ENCODE measurements around the gene CCDC86. TPM values are rescaled to one million over a fixed set of nuclear protein-coding genes. Genes with fewer than 3 reads are reported as not detected.
A peak's percentile ranks its signal among the peaks of the same experiment; 100 is the strongest.

Gene CCDC86
- total RNA-seq, 4 donors from 2014 or later: 15.9 to 41.1 (median 27.3) TPM

DNA sequence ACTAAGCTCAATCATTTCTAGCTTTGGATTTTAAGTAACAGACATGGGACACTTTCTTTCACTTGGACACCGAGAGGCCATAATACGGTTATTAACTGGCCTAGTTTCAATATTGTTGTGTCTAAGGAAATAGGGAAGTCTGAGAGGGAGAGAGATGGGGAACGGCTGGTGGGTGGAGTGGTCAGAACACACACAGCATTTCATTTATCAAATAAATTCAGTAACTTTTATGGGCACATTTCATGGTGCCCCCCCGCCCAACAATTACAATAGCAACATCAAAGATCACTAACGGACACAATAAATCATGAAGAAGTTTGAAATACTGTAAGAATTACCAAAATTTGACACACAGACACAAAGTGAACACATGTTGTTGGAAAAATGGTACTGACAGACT, 53.8 kb downstream of the CCDC86 start:
- no peak for DNase-seq (ENCODE audit: low spot score in 2 of 2)
- H3K36me3 ChIP-seq: peaks cover 5 to 100% (median 27%) of the 10 kb centered on the region in 3 donors
- TF ChIP-seq EP300 (IDR thresholded peaks at IDR 0.05) (no peak), POLR2A (IDR thresholded peaks at IDR 0.05) (no peak)
- TF ChIP-seq, protein P1, sequence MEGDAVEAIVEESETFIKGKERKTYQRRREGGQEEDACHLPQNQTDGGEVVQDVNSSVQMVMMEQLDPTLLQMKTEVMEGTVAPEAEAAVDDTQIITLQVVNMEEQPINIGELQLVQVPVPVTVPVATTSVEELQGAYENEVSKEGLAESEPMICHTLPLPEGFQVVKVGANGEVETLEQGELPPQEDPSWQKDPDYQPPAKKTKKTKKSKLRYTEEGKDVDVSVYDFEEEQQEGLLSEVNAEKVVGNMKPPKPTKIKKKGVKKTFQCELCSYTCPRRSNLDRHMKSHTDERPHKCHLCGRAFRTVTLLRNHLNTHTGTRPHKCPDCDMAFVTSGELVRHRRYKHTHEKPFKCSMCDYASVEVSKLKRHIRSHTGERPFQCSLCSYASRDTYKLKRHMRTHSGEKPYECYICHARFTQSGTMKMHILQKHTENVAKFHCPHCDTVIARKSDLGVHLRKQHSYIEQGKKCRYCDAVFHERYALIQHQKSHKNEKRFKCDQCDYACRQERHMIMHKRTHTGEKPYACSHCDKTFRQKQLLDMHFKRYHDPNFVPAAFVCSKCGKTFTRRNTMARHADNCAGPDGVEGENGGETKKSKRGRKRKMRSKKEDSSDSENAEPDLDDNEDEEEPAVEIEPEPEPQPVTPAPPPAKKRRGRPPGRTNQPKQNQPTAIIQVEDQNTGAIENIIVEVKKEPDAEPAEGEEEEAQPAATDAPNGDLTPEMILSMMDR (IDR thresholded peaks at IDR 0.05): no peak
- H3K9me3 ChIP-seq: no peaks in the 10 kb centered on the region
- 80 to 81% methylated on average over 5 of the region's 5 CpGs for WGBS, 2 donors
- peaks cover 0 to 3% (median 0%) of the 10 kb centered on the region in 4 donors for H3K4me1 ChIP-seq
- no peak overlapping the region for H3K27ac ChIP-seq
- no peak overlapping the region for H3K4me3 ChIP-seq
- no peaks in the 10 kb centered on the region for H3K27me3 ChIP-seq

DNA sequence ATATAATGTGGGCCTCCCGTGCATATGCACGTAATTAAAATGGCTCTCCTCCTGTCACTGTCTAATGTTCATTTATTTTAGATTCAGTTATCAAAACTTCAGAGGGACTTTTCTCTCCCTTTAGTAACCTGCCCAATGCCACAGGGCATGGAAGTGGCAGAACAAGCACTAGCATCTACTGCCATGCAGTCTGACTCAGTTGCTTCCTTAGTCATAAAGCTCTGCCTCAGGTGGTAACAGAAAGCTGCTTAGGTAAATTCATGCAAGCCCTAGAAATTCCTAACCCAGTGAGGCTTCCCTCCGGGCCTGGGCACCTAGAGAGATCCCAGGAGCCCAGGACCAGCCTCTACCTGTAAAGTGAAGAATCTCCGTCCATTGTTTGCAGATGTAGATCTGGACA, 55.6 kb downstream of the CCDC86 start:
- DNase-seq (ENCODE audit: low spot score in 2 of 2): no peak
- Histone ChIP-seq H3K27me3 (no peaks in the 10 kb centered on the region), H3K27ac (no peak overlapping the region), H3K4me3 (no peak overlapping the region), H3K9me3 (no peaks in the 10 kb centered on the region), H3K36me3 (peaks cover 5 to 100% (median 32%) of the 10 kb centered on the region in 3 donors), H3K4me1 (no peaks in the 10 kb centered on the region)
- WGBS, 2 donors: 90 to 95% methylated on average over 4 of the region's 4 CpGs
- TF ChIP-seq POLR2A (IDR thresholded peaks at IDR 0.05) (no peak), EP300 (IDR thresholded peaks at IDR 0.05) (no peak)
- TF ChIP-seq, protein P1 (IDR thresholded peaks at IDR 0.05): no peak

DNA sequence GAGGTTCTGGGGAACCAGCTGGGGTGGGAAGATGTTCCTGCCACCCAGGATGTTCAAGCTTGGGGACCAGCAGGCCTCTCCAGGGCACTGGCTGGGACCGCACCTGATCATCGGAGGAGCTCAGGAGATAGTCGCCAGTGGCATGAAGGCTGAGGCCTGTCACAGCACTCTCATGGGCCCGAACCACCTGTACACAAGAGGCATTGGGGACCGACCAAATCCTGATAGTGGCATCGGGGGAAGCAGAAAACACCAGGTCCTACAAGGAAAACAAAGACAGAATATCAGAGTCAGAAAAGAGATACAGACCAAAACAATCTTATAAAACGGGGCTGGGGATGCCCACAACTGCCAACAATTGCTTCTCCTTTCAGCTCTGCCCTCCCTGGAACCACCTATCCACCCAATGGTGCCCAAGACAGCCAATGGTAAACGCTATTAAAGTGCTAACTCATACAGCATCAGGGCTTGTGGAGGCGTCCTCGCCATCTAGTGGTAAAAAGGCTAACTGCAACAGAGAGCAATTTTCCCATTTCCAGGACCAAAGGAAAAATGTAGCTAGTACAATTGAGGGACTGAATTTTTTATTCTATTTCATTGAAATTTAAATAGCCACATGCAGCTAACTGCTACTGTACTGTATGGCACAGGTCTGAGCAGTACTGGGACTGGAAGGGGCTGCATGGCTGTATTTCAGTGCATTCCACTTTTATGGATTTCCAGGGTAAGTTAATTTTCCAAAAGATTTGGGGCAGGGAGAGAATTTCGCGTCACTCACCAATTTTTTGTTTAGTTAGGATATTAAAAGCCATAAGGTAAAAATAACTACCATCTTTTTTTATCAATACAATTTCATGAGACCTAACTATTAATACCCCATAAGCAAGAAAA, 57.4 kb downstream of the CCDC86 start:
- Histone ChIP-seq H3K27ac (no peak overlapping the region), H3K4me3 (no peak overlapping the region), H3K27me3 (no peaks in the 10 kb centered on the region), H3K36me3 (peaks cover 5 to 98% (median 35%) of the 10 kb centered on the region in 3 donors), H3K9me3 (no peaks in the 10 kb centered on the region), H3K4me1 (peaks cover 0 to 12% (median 2%) of the 10 kb centered on the region in 4 donors)
- no peak for TF ChIP-seq POLR2A (IDR thresholded peaks at IDR 0.05)
- TF ChIP-seq, protein P1 (IDR thresholded peaks at IDR 0.05): peak; percentile 82 to 95 (median 93)
- peak in 1 of 2 donors; percentile 52 for DNase-seq (ENCODE audit: low spot score in 2 of 2)
- 59 to 64% methylated on average over 12 of the region's 12 CpGs for WGBS, 2 donors

DNA sequence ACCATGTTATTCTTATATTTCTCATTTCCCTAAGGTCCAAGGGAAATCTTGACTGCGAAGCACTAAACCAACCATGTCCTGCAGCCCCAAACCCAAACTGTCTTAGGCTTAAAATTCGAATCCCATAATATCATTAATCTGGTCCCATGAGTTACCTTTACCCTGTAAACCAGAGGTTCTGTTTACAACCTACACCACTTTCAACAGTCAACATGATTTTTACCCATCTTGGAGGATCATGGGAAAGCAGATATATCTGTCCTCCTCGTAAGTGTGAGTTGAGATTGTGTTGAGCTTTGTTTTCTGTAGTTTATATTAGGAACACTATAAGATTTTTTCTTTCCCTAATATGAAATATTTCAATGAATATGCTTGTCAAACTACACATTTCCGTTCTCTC, 58.1 kb downstream of the CCDC86 start:
- Histone ChIP-seq H3K4me1 (peaks cover 4 to 19% (median 8%) of the 10 kb centered on the region in 4 donors), H3K27me3 (no peaks in the 10 kb centered on the region), H3K9me3 (no peaks in the 10 kb centered on the region), H3K4me3 (no peak overlapping the region), H3K27ac (no peak overlapping the region), H3K36me3 (peaks cover 5 to 91% (median 35%) of the 10 kb centered on the region in 3 donors)
- no peak for DNase-seq (ENCODE audit: low spot score in 2 of 2)
- 67 to 77% methylated on average over 4 of the region's 4 CpGs for WGBS, 2 donors
- TF ChIP-seq EP300 (IDR thresholded peaks at IDR 0.05) (no peak), POLR2A (IDR thresholded peaks at IDR 0.05) (no peak)
- TF ChIP-seq, protein P1 (IDR thresholded peaks at IDR 0.05): no peak

Other genes with a start within 250 kb of the CCDC86 start
- gene MS4A8, start 142.5 kb upstream of the CCDC86 start, total RNA-seq: not detected
- not detected for gene MS4A18, start 117.4 kb upstream of the CCDC86 start, total RNA-seq
- not detected for gene MS4A15, start 85.2 kb upstream of the CCDC86 start, total RNA-seq
- not detected for gene MS4A10, start 56.8 kb upstream of the CCDC86 start, total RNA-seq
- 1 to 10 TPM in 1 of 4 donors, under 1 TPM in 3; 0.20 to 2.4 (median 0.46) TPM for gene PTGDR2, start 13.8 kb downstream of the CCDC86 start, total RNA-seq
- not detected for gene ZP1, start 25.4 kb downstream of the CCDC86 start, total RNA-seq
- 10 to 100 TPM; 49.6 to 92.0 (median 55.5) TPM for gene PRPF19, start 64.5 kb downstream of the CCDC86 start, total RNA-seq
- 100 to 1,000 TPM; 173 to 300 (median 197) TPM for gene TMEM109, start 72.0 kb downstream of the CCDC86 start, total RNA-seq
- 10 to 100 TPM; 15.9 to 41.9 (median 26.6) TPM for gene TMEM132A, start 82.3 kb downstream of the CCDC86 start, total RNA-seq
- gene SLC15A3, start 110.1 kb downstream of the CCDC86 start, total RNA-seq: 10 to 100 TPM; 32.2 to 94.4 (median 64.8) TPM
- 1 to 10 TPM in 2 of 4 donors, under 1 TPM in 1, not detected in 1; 0.59 to 3.6 (median 2.7) TPM for gene CD6, start 129.6 kb downstream of the CCDC86 start, total RNA-seq